ENCODE measurements around the gene HYAL3. TPM values are rescaled to one million over a fixed set of nuclear protein-coding genes. Genes with fewer than 3 reads are reported as not detected.
A peak's percentile ranks its signal among the peaks of the same experiment; 100 is the strongest.
"Not testable (repeated sequence)": the region's sequence is repeated elsewhere in the genome, so short reads cannot be mapped to it uniquely, and the experiment has no call there.

The HYAL3 gene
- total and polyA plus RNA-seq, 10 donors = 0.73 to 3.8 (median 2.5) TPM

DNA sequence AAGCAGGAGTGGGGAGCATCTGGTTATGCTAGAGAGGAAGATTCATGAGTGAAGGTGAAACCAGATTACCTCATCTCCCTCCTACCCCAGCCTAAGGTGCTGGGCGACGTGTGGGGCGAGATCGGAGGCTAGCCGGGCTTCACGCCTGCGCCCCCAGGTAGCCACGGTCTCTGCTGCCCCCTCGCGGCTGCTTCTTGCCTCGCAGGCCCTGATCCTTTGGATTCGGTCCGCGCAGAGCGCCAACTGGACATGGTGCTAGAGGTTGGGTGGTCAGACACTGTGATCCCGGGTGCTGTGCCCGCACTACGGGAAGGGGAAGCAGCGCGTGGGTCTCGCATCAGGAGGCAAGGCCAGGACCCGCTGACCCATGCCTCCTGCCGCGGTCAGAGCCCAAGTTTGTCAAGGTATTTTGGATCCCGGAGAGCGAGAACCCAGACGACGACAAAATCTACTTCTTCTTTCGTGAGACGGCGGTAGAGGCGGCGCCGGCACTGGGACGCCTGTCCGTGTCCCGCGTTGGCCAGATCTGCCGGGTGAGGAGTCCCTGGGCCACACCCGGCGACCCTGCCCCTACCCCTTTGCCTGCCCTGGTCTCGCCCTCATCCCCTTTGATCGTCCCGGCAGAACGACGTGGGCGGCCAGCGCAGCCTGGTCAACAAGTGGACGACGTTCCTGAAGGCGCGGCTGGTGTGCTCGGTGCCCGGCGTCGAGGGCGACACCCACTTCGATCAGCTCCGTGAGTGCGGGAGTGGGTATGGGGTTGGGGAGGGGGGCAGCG is 26.1 kb downstream of the HYAL3 start:
- peaks cover 5 to 52% (median 41%) of the 10 kb centered on the region in 7 donors for H3K27me3 ChIP-seq (replicated peaks in 1 of 7)
- 4 to 9% (median 5%) methylated on average over 37 to 61 of the region's 61 CpGs for WGBS, 5 donors
- peak overlapping the region in 7 of 8 donors; percentile 10 to 56 (median 16) for H3K4me3 ChIP-seq
- peaks cover 14 to 78% (median 53%) of the 10 kb centered on the region in 6 donors for H3K4me1 ChIP-seq
- H3K9me3 ChIP-seq = no peaks in the 10 kb centered on the region
- peak; percentile 97 for DNase-seq
- H3K27ac ChIP-seq = peak overlapping the region in 1 of 8 donors; percentile 46
- H3K36me3 ChIP-seq = no peaks in the 10 kb centered on the region
- intact Hi-C loops (cut with DNase I; ENCODE audit: low total_unique reads) = loop anchor here (2.0 to 10.0 kb wide), 3 partner anchors 46 to 148 kb away; partner anchors contain the start of gene GNAT1
- peak; percentile 73 to 85 (median 77) for TF ChIP-seq POLR2AphosphoS5 (IDR thresholded peaks at IDR 0.05)
- TF ChIP-seq, protein P1, sequence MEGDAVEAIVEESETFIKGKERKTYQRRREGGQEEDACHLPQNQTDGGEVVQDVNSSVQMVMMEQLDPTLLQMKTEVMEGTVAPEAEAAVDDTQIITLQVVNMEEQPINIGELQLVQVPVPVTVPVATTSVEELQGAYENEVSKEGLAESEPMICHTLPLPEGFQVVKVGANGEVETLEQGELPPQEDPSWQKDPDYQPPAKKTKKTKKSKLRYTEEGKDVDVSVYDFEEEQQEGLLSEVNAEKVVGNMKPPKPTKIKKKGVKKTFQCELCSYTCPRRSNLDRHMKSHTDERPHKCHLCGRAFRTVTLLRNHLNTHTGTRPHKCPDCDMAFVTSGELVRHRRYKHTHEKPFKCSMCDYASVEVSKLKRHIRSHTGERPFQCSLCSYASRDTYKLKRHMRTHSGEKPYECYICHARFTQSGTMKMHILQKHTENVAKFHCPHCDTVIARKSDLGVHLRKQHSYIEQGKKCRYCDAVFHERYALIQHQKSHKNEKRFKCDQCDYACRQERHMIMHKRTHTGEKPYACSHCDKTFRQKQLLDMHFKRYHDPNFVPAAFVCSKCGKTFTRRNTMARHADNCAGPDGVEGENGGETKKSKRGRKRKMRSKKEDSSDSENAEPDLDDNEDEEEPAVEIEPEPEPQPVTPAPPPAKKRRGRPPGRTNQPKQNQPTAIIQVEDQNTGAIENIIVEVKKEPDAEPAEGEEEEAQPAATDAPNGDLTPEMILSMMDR (IDR thresholded peaks at IDR 0.05 in 8 of 11, conservative IDR thresholded peaks at IDR 0.05 in 3 of 11) = peak; percentile 99 to 100 (median 99)
- TF ChIP-seq POLR2A (IDR thresholded peaks at IDR 0.05) = no peak

DNA sequence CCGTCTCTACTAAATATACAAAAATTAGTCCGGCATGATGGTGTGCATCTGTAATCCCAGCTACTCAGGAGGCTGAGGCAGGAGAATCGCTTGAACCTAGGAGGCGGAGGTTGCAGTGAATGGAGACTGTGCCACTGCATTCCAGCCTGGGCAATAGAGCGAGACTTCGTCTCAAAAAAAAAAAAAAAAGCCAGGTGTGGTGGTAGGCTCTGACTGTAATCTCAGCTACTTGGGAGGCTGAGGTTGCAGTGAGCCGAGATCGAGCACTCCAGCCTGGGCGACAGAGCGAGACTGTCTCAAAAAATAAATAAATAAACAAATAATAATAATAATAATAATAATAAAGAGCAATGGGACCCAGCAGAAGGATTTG is 26.7 kb downstream of the HYAL3 start:
- Histone ChIP-seq H3K27me3 (replicated peaks in 1 of 7) (peaks cover 5 to 54% (median 41%) of the 10 kb centered on the region in 7 donors), H3K4me1 (peaks cover 14 to 83% (median 56%) of the 10 kb centered on the region in 6 donors)
- WGBS, 5 donors = 69 to 79% (median 75%) methylated on average over 10 of the region's 10 CpGs
- not testable (repeated sequence) for H3K27ac ChIP-seq, H3K36me3 ChIP-seq, H3K9me3 ChIP-seq, H3K4me3 ChIP-seq, DNase-seq
- intact Hi-C loops (cut with DNase I; ENCODE audit: low total_unique reads) = loop anchor here (2.0 to 10.0 kb wide), 3 partner anchors 45 to 148 kb away; partner anchors contain the start of gene GNAT1

DNA sequence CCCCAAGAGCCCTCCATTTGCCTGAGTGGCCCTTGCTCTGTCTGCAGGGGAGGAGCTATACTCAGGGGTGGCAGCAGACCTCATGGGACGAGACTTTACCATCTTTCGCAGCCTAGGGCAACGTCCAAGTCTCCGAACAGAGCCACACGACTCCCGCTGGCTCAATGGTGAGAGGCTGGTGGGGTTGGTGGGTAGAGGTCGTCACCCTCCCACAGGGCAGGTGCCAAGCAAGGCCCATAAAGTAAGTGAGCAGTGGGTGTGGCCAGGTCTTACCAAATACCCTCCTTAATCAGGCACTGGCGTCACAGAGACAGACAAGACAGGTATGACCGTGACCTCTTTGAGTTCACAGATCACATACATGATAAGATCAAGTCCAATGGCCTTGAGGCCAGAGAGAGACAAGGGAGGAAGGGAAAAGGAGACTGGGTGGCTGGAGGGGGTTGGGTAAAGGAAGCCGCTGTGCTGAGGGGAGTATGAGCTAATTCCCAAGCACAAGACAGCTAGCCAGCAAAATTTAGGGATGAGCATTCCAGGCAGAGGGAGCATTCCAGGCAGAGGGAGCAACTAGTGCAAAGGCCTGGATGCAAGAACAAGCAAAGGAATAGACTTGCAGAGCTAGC is 27.8 kb downstream of the HYAL3 start:
- H3K27ac ChIP-seq = no peak overlapping the region

DNA sequence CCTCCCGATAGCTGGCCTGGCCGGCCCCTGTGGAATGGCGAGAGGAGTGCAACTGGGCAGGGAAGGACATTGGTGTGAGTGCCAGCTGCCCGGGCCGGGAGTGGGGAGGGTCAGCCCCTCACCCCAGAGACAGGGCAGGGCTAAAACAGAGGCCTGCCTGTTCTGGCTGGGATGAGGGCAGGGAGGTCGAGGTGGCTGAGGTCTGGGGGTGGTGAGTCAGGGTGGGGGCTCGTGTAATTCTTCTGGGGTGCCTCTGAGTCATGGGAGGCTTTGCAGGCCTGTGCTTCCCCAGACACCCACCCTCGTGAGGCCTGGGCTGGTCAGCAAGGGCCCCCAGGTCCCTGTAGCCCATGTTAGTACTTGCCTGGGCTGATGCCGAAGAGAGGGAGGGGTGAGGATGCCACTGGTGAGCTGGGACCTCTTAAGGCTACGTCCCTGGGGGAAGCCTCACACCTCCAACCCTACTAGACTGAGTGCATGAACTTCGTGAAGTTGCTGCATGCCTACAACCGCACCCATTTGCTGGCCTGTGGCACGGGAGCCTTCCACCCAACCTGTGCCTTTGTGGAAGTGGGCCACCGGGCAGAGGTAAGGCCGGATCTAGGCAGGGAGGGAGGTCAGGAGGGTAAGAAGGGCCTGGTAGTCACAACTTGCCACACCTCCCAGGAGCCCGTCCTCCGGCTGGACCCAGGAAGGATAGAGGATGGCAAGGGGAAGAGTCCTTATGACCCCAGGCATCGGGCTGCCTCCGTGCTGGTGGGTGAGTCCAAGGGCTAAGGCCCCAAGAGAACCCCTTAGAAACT is 28.6 kb downstream of the HYAL3 start:
- Histone ChIP-seq H3K36me3 (no peaks in the 10 kb centered on the region), H3K27ac (peak overlapping the region in 2 of 8 donors; percentile 20 to 63), H3K27me3 (replicated peaks in 1 of 7) (peaks cover 0 to 51% (median 25%) of the 10 kb centered on the region in 7 donors), H3K9me3 (no peaks in the 10 kb centered on the region), H3K4me3 (no peak overlapping the region), H3K4me1 (peaks cover 14 to 78% (median 53%) of the 10 kb centered on the region in 6 donors)
- TF ChIP-seq, protein P1 (IDR thresholded peaks at IDR 0.05 in 8 of 11, conservative IDR thresholded peaks at IDR 0.05 in 3 of 11) = no peak
- intact Hi-C loops (cut with DNase I; ENCODE audit: low total_unique reads) = loop anchor here (5.0 to 10.0 kb wide), 2 partner anchors 43 to 146 kb away; no protein-coding TSS in a partner anchor
- no peak for DNase-seq
- 82 to 87% (median 85%) methylated on average over 18 to 19 of the region's 19 CpGs for WGBS, 5 donors

More for the DNA sequence above, 27.8 kb downstream of the HYAL3 start:
- WGBS, 5 donors = 70 to 80% (median 76%) methylated on average over 5 to 10 of the region's 10 CpGs
- Histone ChIP-seq H3K36me3 (no peaks in the 10 kb centered on the region), H3K4me1 (peaks cover 14 to 83% (median 59%) of the 10 kb centered on the region in 6 donors), H3K4me3 (no peak overlapping the region), H3K27me3 (replicated peaks in 1 of 7) (peaks cover 4 to 55% (median 34%) of the 10 kb centered on the region in 7 donors), H3K9me3 (no peaks in the 10 kb centered on the region)
- DNase-seq = no peak
- TF ChIP-seq, protein P1 (IDR thresholded peaks at IDR 0.05 in 8 of 11, conservative IDR thresholded peaks at IDR 0.05 in 3 of 11) = no peak
- no peak for TF ChIP-seq POLR2AphosphoS5 (IDR thresholded peaks at IDR 0.05)
- no peak for TF ChIP-seq POLR2A (IDR thresholded peaks at IDR 0.05)
- intact Hi-C loops (cut with DNase I; ENCODE audit: low total_unique reads) = loop anchor here (5.0 to 10.0 kb wide), 2 partner anchors 44 to 147 kb away; no protein-coding TSS in a partner anchor
